Activated CD4-positive, alpha-beta T cell treated with anti-CD3 and anti-CD28 coated beads for 36 hours (primary cell): ENCODE data around the gene CR2. TPM values are rescaled to one million over a fixed set of nuclear protein-coding genes. Genes with fewer than 3 reads are reported as not detected.

Experiments
- ATAC-seq: fragments of 200-7000 bp; cut with Tn5 transposase; one replicate; pipeline ENCODE4 v1.10.0; 2021; ENCODE audit warnings: mild to moderate bottlenecking, moderate library complexity
- CTCF ChIA-PET: fragments of 350-600 bp; sonication (Branson Sonifier 250); formaldehyde crosslinking; loops from one replicate; lab custom pipeline; 2021; ENCODE audit warnings: antibody characterized with exemption; lab: Charles Lee
- POLR2A ChIA-PET: fragments of 350-600 bp; sonication (Branson Sonifier 250); formaldehyde crosslinking; loops from one replicate; lab custom pipeline; 2021; ENCODE audit warnings: antibody characterized with exemption, inconsistent platforms; lab: Charles Lee
- DNase-seq: peaks from one replicate; pipeline ENCODE4 v3.0.0-alpha.2; 2020
- H3K27ac Mint-ChIP-seq: one replicate; pipeline ENCODE4 v1.8.0; 2021; ENCODE audit warnings: mixed read lengths
- H3K27me3 Mint-ChIP-seq: one replicate; pipeline ENCODE4 v1.8.0; 2021; ENCODE audit warnings: mixed read lengths
- H3K36me3 Mint-ChIP-seq: one replicate; pipeline ENCODE4 v1.8.0; 2021; ENCODE audit warnings: low read depth, mixed read lengths
- H3K4me1 Mint-ChIP-seq: one replicate; pipeline ENCODE4 v1.8.0; 2021; ENCODE audit warnings: mixed read lengths
- H3K4me3 Mint-ChIP-seq: one replicate; pipeline ENCODE4 v1.8.0; 2021; ENCODE audit warnings: mild to moderate bottlenecking, moderate library complexity, mixed read lengths
- H3K9me3 Mint-ChIP-seq: one replicate; pipeline ENCODE4 v1.8.0; 2021; ENCODE audit warnings: low read depth, mixed read lengths
- intact Hi-C, 2 experiments: fragments of 100-400 bp; cut with DNase I in 1 of 2; cut with micrococcal nuclease in 1 of 2; formaldehyde crosslinking; loops; one replicate each; pipeline versions ENCODE4 v1.14.2 to v1.15.1; 2022 to 2024; cut with DNase I, micrococcal nuclease
- total RNA-seq, 2 experiments: library from RNA; stranded (reverse); gene quantifications; one replicate each; pipeline ENCODE4 v1.2.3, GENCODE V29; 2021

CR2 gene
- total RNA-seq, 2 experiments from 2014 or later = 0.28 to 0.39 TPM

DNA sequence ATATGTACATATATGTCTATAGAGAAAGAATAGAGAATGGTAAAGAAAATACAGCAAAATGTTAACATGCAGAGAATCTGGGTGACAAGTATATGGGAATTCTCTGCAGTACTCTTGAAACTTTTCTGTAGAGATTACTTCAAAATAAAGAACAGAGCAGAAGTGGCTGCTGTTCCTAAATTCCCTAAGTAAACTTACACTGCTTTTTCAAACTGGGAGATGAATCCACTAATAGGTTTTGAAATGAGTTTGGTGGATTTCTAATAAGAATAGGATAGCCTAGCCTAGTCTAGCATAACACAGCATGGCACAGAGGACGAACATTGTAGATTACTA is 450 bp upstream of the CR2 start:
- H3K4me3 Mint-ChIP-seq = peak overlapping the region; percentile 53
- no peak for DNase-seq
- H3K27me3 Mint-ChIP-seq = peaks cover 25% of the 10 kb centered on the region
- ChIA-PET POLR2A (interaction anchor here (1.3 kb wide), 1 partner anchor 132 kb away, joined by 6 read pairs; the partner anchor contains the start of gene CD55), CTCF (interaction anchor here (0.6 to 0.8 kb wide), 3 partner anchors 30 to 446 kb away, joined by 3 read pairs; no protein-coding TSS in a partner anchor)
- peaks cover 12% of the 10 kb centered on the region for H3K4me1 Mint-ChIP-seq
- ATAC-seq = no peak
- intact Hi-C loops = loop anchor here (2.0 to 5.0 kb wide), 2 partner anchors 44 to 45 kb away; partner anchors contain the start of gene CR1 (in 1 of the 2)
- no peak overlapping the region for H3K27ac Mint-ChIP-seq
- H3K36me3 Mint-ChIP-seq = no peaks in the 10 kb centered on the region
- H3K9me3 Mint-ChIP-seq = no peaks in the 10 kb centered on the region

DNA sequence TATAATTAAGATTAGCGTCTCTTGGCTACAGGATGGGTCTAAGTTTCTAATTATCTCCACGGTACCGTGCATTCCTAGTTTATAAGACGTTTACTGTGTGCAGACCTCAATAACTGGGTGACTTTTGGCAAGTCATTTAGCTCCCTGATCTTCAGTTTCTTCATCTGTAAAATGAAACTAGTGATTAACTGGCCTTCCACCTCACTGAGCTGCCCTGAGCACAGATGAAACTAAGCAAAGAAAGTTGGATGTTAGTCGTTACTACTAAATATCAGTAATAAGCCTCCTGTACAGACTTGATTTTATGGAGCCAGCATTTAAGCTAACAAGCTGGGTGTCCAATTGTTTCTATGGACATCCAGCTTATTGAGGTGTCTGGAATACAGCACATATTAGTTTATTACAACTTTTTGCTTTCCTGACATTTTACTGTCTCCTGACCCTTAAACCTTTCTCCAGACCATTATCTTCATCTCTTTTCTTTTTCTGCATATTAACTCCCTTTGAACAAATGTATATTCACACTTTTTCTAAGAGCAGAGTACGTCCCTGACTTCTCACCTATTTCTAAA is 1.1 kb downstream of the CR2 start:
- ChIA-PET POLR2A (no interaction called here), CTCF (interaction anchor here (1.0 to 1.5 kb wide), 3 partner anchors 45 to 577 kb away, joined by 3 to 6 read pairs (median 4); partner anchors contain the start of gene CD55)
- Mint-ChIP-seq H3K27me3 (peaks cover 20% of the 10 kb centered on the region), H3K9me3 (no peaks in the 10 kb centered on the region), H3K27ac (no peak overlapping the region), H3K36me3 (no peaks in the 10 kb centered on the region), H3K4me1 (peaks cover 21% of the 10 kb centered on the region), H3K4me3 (peak overlapping the region; percentile 53)
- intact Hi-C loops = loop anchor here in 1 of 2 experiments (2.0 kb wide), 1 partner anchor 44 kb away; no protein-coding TSS in a partner anchor
- DNase-seq = no peak
- ATAC-seq = peak; percentile 16

DNA sequence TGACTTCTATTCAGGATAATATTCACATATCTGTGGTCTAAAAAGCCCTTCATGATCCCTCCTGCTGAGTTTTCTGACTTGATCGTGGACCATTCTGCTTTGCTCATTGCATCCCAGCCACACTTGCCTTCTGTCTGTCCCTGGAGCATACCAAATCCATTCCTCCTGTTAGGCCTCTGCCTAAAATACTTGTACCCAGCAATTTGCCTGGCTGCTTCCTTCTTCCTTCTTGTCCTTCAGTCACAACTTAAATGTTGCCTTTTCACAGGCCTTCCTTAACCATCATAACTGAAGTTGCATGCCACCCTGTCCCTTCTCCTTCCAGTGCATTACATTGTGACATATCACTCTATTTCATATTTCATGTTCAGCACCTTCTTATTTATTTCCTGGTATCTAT is 4.3 kb downstream of the CR2 start:
- ChIA-PET POLR2A (no interaction called here), CTCF (interaction anchor here (1.0 kb wide), 1 partner anchor 51 kb away, joined by 3 read pairs; no protein-coding TSS in a partner anchor)
- H3K4me3 Mint-ChIP-seq = no peak overlapping the region
- intact Hi-C loops = no loop called here
- ATAC-seq (no peak), DNase-seq (no peak)
- no peaks in the 10 kb centered on the region for H3K9me3 Mint-ChIP-seq
- peaks cover 43% of the 10 kb centered on the region for H3K4me1 Mint-ChIP-seq
- no peak overlapping the region for H3K27ac Mint-ChIP-seq
- no peaks in the 10 kb centered on the region for H3K36me3 Mint-ChIP-seq
- peaks cover 10% of the 10 kb centered on the region for H3K27me3 Mint-ChIP-seq

DNA sequence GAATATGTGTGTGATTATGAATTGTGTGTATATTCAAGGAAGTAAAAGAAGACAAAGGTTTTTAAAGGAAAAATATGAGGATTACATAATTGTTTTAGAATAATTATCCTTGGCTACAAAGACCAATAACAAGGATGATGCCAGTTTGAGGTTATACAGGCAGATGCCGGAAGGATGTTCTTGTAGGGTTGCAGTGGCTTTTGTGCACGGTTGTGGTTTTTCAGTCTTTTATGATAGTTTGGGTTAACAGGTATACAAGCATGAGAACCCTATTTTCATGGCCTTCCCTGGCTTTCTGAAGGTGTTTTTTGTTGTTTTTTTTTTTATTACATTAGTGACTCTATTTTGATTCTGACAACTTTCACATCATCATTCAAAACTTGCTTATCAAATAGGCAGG is 4.9 kb downstream of the CR2 start:
- ChIA-PET CTCF (no interaction called here), POLR2A (no interaction called here)
- no peak overlapping the region for H3K4me3 Mint-ChIP-seq
- H3K4me1 Mint-ChIP-seq = peaks cover 46% of the 10 kb centered on the region
- H3K27ac Mint-ChIP-seq = no peak overlapping the region
- ATAC-seq (no peak), DNase-seq (peak; percentile 17)
- H3K36me3 Mint-ChIP-seq = no peaks in the 10 kb centered on the region
- H3K27me3 Mint-ChIP-seq = peaks cover 7% of the 10 kb centered on the region
- no peaks in the 10 kb centered on the region for H3K9me3 Mint-ChIP-seq
- intact Hi-C loops = no loop called here

DNA sequence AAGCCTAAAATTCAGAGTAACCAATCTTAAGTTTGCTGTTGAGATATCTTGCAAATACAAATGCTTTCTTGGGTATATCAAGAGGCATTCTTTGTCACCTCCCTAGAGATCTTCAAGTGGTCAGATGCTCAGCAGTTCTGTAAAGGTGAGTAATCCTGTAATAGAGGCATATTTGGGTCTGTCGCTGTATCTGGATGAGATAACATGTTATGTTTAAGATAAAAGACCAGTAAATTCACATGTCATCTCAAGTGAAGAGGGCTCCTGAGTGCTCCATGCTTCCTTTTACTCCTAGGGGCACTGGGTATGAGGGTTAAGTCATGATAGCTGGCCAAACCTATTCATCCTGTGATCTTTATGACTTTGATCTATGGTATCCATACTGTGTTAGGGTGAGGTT is 7.5 kb downstream of the CR2 start:
- Mint-ChIP-seq H3K4me3 (no peak overlapping the region), H3K36me3 (no peaks in the 10 kb centered on the region), H3K9me3 (no peaks in the 10 kb centered on the region), H3K27ac (no peak overlapping the region), H3K27me3 (no peaks in the 10 kb centered on the region), H3K4me1 (peaks cover 38% of the 10 kb centered on the region)
- ATAC-seq = peak; percentile 34
- ChIA-PET CTCF (no interaction called here), POLR2A (no interaction called here)
- intact Hi-C loops = no loop called here
- no peak for DNase-seq

DNA sequence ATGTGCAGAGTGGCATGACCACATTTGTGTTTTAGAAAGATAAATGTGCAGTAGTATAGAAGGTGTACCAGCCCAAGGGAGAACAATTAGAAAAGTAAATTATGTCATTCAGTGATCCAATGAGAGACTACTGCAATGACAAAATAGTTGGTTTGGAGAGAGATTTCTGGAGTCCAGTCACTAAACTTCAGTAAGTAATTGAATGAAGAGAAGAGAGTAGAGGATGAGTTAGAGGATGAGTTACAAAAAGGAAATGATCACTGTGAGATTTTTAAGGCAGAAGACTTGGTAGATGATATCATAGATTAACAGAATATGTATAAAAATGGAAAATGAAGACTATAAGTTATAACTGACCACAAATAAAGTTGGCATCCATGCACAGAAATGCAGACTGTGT is 8.4 kb downstream of the CR2 start:
- ATAC-seq = peak; percentile 42
- DNase-seq = no peak
- Mint-ChIP-seq H3K4me3 (no peak overlapping the region), H3K9me3 (no peaks in the 10 kb centered on the region), H3K4me1 (peaks cover 38% of the 10 kb centered on the region), H3K27ac (no peak overlapping the region), H3K36me3 (no peaks in the 10 kb centered on the region), H3K27me3 (peaks cover 1% of the 10 kb centered on the region)
- ChIA-PET POLR2A (no interaction called here), CTCF (no interaction called here)
- intact Hi-C loops = no loop called here

DNA sequence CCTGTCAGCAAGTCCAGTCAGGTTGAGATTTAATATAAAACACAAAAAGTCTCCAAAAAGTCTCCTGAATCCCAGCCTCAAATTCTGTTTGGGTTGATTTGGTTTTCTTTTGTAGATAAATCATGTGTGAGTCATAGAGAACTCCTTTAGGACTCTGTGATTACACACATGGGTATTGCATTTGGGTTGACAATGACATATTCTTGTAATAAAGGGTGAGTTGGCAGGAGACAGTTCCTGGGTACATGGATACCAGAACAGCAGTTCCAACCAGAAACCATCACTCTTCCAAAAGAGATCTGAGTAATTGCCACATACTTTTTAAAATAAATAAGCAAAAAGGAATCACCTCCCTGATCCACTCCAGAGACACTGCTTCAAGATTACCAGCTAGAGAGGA is 8.9 kb downstream of the CR2 start:
- no peak overlapping the region for H3K4me3 Mint-ChIP-seq
- CTCF ChIA-PET = no interaction called here
- H3K4me1 Mint-ChIP-seq = peaks cover 38% of the 10 kb centered on the region
- no peaks in the 10 kb centered on the region for H3K9me3 Mint-ChIP-seq
- peaks cover 1% of the 10 kb centered on the region for H3K27me3 Mint-ChIP-seq
- ATAC-seq = peak; percentile 75
- POLR2A ChIA-PET = no interaction called here
- H3K27ac Mint-ChIP-seq = no peak overlapping the region
- intact Hi-C loops = no loop called here
- H3K36me3 Mint-ChIP-seq = no peaks in the 10 kb centered on the region
- DNase-seq = no peak

DNA sequence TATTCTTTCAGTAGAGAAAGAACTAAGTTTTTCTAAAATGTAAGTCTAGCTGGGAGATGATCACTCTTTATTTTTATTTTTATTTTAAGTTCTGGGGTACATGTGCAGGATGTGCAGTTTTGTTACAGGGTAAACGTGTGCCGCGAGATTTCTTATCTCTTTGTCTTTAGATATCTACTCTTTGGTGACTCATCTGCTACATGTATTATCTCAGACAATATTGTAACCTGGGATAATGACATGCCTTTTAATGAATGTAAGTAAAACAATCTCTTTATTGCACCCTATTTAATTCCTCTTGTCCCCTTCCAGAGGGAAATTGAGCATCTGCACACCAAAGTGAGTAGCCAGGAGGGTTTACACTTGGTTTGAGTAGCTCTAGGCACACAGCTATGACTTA is 9.4 kb downstream of the CR2 start:
- Mint-ChIP-seq H3K27me3 (peaks cover 3% of the 10 kb centered on the region), H3K27ac (no peak overlapping the region), H3K4me1 (peaks cover 38% of the 10 kb centered on the region), H3K36me3 (no peaks in the 10 kb centered on the region), H3K9me3 (no peaks in the 10 kb centered on the region), H3K4me3 (no peak overlapping the region)
- ATAC-seq (no peak), DNase-seq (no peak)
- POLR2A ChIA-PET = no interaction called here
- CTCF ChIA-PET = interaction anchor here (1.1 kb wide), 1 partner anchor 27 kb away, joined by 3 read pairs; no protein-coding TSS in a partner anchor
- intact Hi-C loops = no loop called here

DNA sequence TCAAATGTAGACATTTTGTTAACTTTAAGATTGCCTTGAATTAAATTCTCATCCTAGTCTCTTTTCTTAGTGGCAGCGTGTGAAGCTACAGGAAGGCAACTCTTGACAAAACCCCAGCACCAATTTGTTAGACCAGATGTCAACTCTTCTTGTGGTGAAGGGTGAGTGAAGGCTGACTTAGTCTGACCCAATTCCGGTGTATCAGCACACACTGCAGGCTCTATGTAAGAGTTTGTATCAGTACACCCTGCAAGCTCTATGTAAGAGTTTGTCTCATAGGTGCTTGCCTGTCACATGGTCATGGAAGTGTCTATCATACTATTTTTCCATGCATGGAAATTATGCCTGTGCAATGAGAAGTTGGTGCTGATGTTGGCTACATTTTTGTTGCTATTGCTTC is 16.8 kb downstream of the CR2 start:
- DNase-seq = peak; percentile 10
- POLR2A ChIA-PET = no interaction called here
- peaks cover 5% of the 10 kb centered on the region for H3K27me3 Mint-ChIP-seq
- no peaks in the 10 kb centered on the region for H3K36me3 Mint-ChIP-seq
- ATAC-seq = peak; percentile 94
- peaks cover 13% of the 10 kb centered on the region for H3K4me1 Mint-ChIP-seq
- intact Hi-C loops = no loop called here
- H3K9me3 Mint-ChIP-seq = no peaks in the 10 kb centered on the region
- H3K4me3 Mint-ChIP-seq = no peak overlapping the region
- no peak overlapping the region for H3K27ac Mint-ChIP-seq
- CTCF ChIA-PET = interaction anchor here (0.6 kb wide), 1 partner anchor 23 kb away, joined by 3 read pairs; no protein-coding TSS in a partner anchor

DNA sequence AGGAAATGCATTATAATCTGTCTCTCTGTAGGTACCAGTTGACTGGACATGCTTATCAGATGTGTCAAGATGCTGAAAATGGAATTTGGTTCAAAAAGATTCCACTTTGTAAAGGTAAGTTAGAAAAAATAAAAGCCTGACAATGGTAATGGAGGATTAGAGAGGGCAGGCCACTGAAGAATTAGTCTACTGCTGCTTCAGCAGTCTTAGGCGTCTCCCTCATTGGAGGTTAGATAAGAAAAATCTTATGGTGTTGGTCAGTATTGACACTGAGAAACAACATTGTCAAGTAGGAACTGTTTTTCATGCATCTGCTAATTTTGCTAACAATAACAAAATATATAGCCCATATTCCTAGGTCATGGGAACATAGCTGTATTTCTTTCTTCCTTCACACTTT is 20.1 kb downstream of the CR2 start:
- no peak overlapping the region for H3K4me3 Mint-ChIP-seq
- CTCF ChIA-PET = interaction anchor here (0.6 kb wide), 1 partner anchor 20 kb away, joined by 3 read pairs; no protein-coding TSS in a partner anchor
- peaks cover 2% of the 10 kb centered on the region for H3K27me3 Mint-ChIP-seq
- POLR2A ChIA-PET = no interaction called here
- ATAC-seq (no peak), DNase-seq (no peak)
- H3K36me3 Mint-ChIP-seq = no peaks in the 10 kb centered on the region
- H3K4me1 Mint-ChIP-seq = peaks cover 13% of the 10 kb centered on the region
- H3K27ac Mint-ChIP-seq = no peak overlapping the region
- H3K9me3 Mint-ChIP-seq = no peaks in the 10 kb centered on the region
- intact Hi-C loops = no loop called here

DNA sequence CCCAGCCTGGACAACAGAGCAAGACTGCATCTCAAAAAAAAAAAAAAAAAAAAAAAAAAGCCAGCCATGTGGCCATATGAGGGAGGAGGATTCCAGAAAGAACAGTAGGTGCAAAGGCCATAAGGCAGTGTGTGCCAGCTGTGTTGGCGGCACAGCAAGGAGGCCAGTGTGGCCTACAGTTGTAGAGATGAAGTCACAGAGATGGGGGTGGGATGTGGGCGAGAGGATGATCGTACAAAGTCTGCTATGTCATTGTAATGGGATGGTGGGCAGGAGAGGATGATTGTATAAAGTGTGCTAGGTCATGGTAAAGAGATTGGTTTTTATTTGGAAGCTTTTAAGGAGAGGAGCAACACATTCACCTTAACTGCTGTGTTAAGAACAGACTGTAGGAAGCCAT is 32.1 kb downstream of the CR2 start:
- peaks cover 2% of the 10 kb centered on the region for H3K27me3 Mint-ChIP-seq
- no peak for ATAC-seq
- CTCF ChIA-PET = no interaction called here
- intact Hi-C loops = no loop called here
- H3K9me3 Mint-ChIP-seq = no peaks in the 10 kb centered on the region
- H3K27ac Mint-ChIP-seq = no peak overlapping the region
- no peak for DNase-seq
- POLR2A ChIA-PET = no interaction called here
- no peaks in the 10 kb centered on the region for H3K36me3 Mint-ChIP-seq
- H3K4me1 Mint-ChIP-seq = no peaks in the 10 kb centered on the region
- H3K4me3 Mint-ChIP-seq = no peak overlapping the region

DNA sequence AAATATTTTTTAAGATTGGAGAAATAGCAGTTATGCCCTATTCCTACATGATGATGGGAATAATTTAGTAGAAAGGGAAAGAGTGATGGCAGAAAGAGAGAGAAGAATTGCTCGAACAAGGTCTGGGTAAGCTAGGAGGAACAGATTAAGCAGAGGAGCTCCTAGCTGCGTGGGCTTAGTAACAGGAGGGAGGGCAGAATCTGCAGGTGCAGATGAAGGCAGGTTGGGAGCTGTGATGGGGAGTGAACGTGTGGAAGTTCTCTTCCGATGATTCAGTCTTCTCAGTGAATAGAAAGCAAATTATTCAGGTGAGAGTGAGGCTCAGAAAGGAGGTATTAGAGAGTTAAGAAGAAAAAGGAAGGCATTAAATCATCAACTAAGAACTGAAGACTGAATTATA is 33.5 kb downstream of the CR2 start:
- Mint-ChIP-seq H3K9me3 (no peaks in the 10 kb centered on the region), H3K27ac (no peak overlapping the region), H3K36me3 (no peaks in the 10 kb centered on the region), H3K4me1 (no peaks in the 10 kb centered on the region), H3K4me3 (no peak overlapping the region), H3K27me3 (no peaks in the 10 kb centered on the region)
- ChIA-PET POLR2A (no interaction called here), CTCF (interaction anchor here (1.7 kb wide), 1 partner anchor 12 kb away, joined by 7 read pairs; no protein-coding TSS in a partner anchor)
- ATAC-seq = no peak
- DNase-seq = no peak
- intact Hi-C loops = no loop called here
